ENCODE data around the gene MNAT1. TPM values are rescaled to one million over a fixed set of nuclear protein-coding genes. Genes with fewer than 3 reads are reported as not detected.

Gene MNAT1
- total RNA-seq, 1 experiment from 2014 or later = 79.7 TPM

GRCh38 chr14:60838601-60839000 is 104.0 kb downstream of the MNAT1 start:
- Histone ChIP-seq H3K4me3 (no peak overlapping the region), H2AFZ (no peak overlapping the region), H3K4me1 (replicated peaks; ENCODE audit: insufficient read depth) (no peaks in the 10 kb centered on the region), H3K27ac (no peak overlapping the region), H3K79me2 (ENCODE audit: low read depth) (no peaks in the 10 kb centered on the region), H3K9me3 (ENCODE audit: insufficient read depth, low read depth) (no peaks in the 10 kb centered on the region), H3K9me2 (ENCODE audit: insufficient read depth) (no peaks in the 10 kb centered on the region), H3K36me3 (ENCODE audit: low read depth) (no peaks in the 10 kb centered on the region; the same call in 1 of the 2 replicates), H3K27me3 (ENCODE audit: insufficient read depth, low read depth) (no peaks in the 10 kb centered on the region), H3K4me2 (no peak overlapping the region), H4K20me1 (ENCODE audit: insufficient read depth) (no peaks in the 10 kb centered on the region), H3F3A (ENCODE audit: insufficient read depth, low read depth) (no peaks in the 10 kb centered on the region)
- TF ChIP-seq EZH2 (IDR thresholded peaks at IDR 0.05; ENCODE audit: low read depth) (no peak), CTCF (conservative IDR thresholded peaks at IDR 0.05) (no peak)
- intact Hi-C loops (cut with micrococcal nuclease; ENCODE audit: unreplicated experiment) = no loop called here
- BruUV-seq (replicated peaks) = no TSS peak
- no peak for DNase-seq
- POLR2A ChIA-PET (ENCODE audit: unreplicated experiment) = interaction anchor here (0.7 kb wide), 1 partner anchor 483 kb away, joined by 3 read pairs; the partner anchor contains the start of gene PRKCH
- CTCF ChIA-PET = no interaction called here

- intact Hi-C loops (cut with micrococcal nuclease; ENCODE audit: unreplicated experiment) = no loop called here
- Histone ChIP-seq H3K9me3 (ENCODE audit: insufficient read depth, low read depth) (no peaks in the 10 kb centered on the region), H3K36me3 (ENCODE audit: low read depth) (no peaks in the 10 kb centered on the region; the same call in 1 of the 2 replicates), H3F3A (ENCODE audit: insufficient read depth, low read depth) (no peaks in the 10 kb centered on the region), H2AFZ (no peak overlapping the region), H4K20me1 (ENCODE audit: insufficient read depth) (no peaks in the 10 kb centered on the region), H3K79me2 (ENCODE audit: low read depth) (no peaks in the 10 kb centered on the region), H3K4me1 (replicated peaks; ENCODE audit: insufficient read depth) (no peaks in the 10 kb centered on the region), H3K9me2 (ENCODE audit: insufficient read depth) (no peaks in the 10 kb centered on the region), H3K27ac (no peak overlapping the region), H3K4me2 (no peak overlapping the region), H3K27me3 (ENCODE audit: insufficient read depth, low read depth) (no peaks in the 10 kb centered on the region), H3K4me3 (no peak overlapping the region)
- TF ChIP-seq CTCF (conservative IDR thresholded peaks at IDR 0.05) (no peak), EZH2 (IDR thresholded peaks at IDR 0.05; ENCODE audit: low read depth) (no peak)
- ChIA-PET CTCF (no interaction called here), POLR2A (ENCODE audit: unreplicated experiment) (interaction anchor here (0.7 kb wide), 1 partner anchor 482 kb away, joined by 3 read pairs; the partner anchor contains the start of gene PRKCH)
- BruUV-seq (replicated peaks) = no TSS peak
- DNase-seq = no peak
Measured at GRCh38 chr14:60839057-60839456, 104.5 kb downstream of the MNAT1 start.

DNA sequence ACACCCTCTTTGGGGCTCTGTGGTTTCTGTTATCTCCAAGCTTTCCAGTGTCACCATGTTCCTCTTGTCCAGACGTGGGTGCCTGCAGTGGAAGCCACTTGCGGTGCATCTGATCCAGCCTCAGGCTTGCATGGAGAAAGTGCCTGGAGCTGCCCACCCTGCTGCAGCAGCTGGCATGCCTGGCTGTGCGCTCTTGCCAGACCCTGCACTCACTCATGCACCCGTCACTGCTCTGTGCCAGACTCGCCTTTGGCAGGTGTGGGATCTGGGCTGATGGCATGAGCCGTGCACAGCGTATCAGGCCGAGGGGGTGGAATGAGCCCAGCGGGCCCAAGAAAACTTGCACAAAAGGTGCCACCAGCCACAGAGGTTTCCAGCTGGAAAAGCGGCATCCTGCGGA is 105.1 kb downstream of the MNAT1 start:
- Histone ChIP-seq H4K20me1 (ENCODE audit: insufficient read depth) (no peaks in the 10 kb centered on the region), H3K4me3 (no peak overlapping the region), H3K27me3 (ENCODE audit: insufficient read depth, low read depth) (no peaks in the 10 kb centered on the region), H2AFZ (no peak overlapping the region), H3K27ac (no peak overlapping the region), H3K9me3 (ENCODE audit: insufficient read depth, low read depth) (no peaks in the 10 kb centered on the region), H3K9me2 (ENCODE audit: insufficient read depth) (no peaks in the 10 kb centered on the region), H3K36me3 (ENCODE audit: low read depth) (no peaks in the 10 kb centered on the region; the same call in 1 of the 2 replicates), H3K4me1 (replicated peaks; ENCODE audit: insufficient read depth) (no peaks in the 10 kb centered on the region), H3K79me2 (ENCODE audit: low read depth) (no peaks in the 10 kb centered on the region), H3F3A (ENCODE audit: insufficient read depth, low read depth) (no peaks in the 10 kb centered on the region), H3K4me2 (no peak overlapping the region)
- BruUV-seq (replicated peaks) = no TSS peak
- CTCF ChIA-PET = no interaction called here
- intact Hi-C loops (cut with micrococcal nuclease; ENCODE audit: unreplicated experiment) = no loop called here
- POLR2A ChIA-PET (ENCODE audit: unreplicated experiment) = no interaction called here
- no peak for TF ChIP-seq EZH2 (IDR thresholded peaks at IDR 0.05; ENCODE audit: low read depth)
- no peak for TF ChIP-seq CTCF (conservative IDR thresholded peaks at IDR 0.05)
- DNase-seq = no peak

Data from PC-9 (cell line).